ENCODE results near the gene CUL1.
A peak's percentile ranks its signal among the peaks of the same experiment; 100 is the strongest.

The CUL1 gene

GRCh38 chr7:148761499-148762278 is 63.0 kb downstream of the CUL1 start:
- TF ChIP-seq ZBTB7A (IDR thresholded peaks at IDR 0.05; ENCODE audit: low read depth), result no peak
- TF ChIP-seq TCF12 (IDR thresholded peaks at IDR 0.05; ENCODE audit: low read depth), result no peak
- TF ChIP-seq CEBPB (IDR thresholded peaks at IDR 0.05), result no peak
- TF ChIP-seq EP300 (IDR thresholded peaks at IDR 0.05; ENCODE audit: borderline replicate concordance), result no peak
- TF ChIP-seq TEAD4 (IDR thresholded peaks at IDR 0.05), result no peak
- no peak for TF ChIP-seq USF1 (IDR thresholded peaks at IDR 0.05)

- TF ChIP-seq ZBTB7A (IDR thresholded peaks at IDR 0.05; ENCODE audit: low read depth) (no peak), CREB1 (IDR thresholded peaks at IDR 0.05; ENCODE audit: low read depth) (no peak), EGR1 (IDR thresholded peaks at IDR 0.05) (no peak), USF1 (IDR thresholded peaks at IDR 0.05) (no peak), TCF12 (IDR thresholded peaks at IDR 0.05; ENCODE audit: low read depth) (no peak), EP300 (IDR thresholded peaks at IDR 0.05; ENCODE audit: borderline replicate concordance) (no peak), TAF1 (IDR thresholded peaks at IDR 0.05; ENCODE audit: low read depth) (no peak), NFIC (IDR thresholded peaks at IDR 0.05) (no peak), RAD21 (IDR thresholded peaks at IDR 0.05; ENCODE audit: low read depth) (no peak)
- TF ChIP-seq, protein P1, sequence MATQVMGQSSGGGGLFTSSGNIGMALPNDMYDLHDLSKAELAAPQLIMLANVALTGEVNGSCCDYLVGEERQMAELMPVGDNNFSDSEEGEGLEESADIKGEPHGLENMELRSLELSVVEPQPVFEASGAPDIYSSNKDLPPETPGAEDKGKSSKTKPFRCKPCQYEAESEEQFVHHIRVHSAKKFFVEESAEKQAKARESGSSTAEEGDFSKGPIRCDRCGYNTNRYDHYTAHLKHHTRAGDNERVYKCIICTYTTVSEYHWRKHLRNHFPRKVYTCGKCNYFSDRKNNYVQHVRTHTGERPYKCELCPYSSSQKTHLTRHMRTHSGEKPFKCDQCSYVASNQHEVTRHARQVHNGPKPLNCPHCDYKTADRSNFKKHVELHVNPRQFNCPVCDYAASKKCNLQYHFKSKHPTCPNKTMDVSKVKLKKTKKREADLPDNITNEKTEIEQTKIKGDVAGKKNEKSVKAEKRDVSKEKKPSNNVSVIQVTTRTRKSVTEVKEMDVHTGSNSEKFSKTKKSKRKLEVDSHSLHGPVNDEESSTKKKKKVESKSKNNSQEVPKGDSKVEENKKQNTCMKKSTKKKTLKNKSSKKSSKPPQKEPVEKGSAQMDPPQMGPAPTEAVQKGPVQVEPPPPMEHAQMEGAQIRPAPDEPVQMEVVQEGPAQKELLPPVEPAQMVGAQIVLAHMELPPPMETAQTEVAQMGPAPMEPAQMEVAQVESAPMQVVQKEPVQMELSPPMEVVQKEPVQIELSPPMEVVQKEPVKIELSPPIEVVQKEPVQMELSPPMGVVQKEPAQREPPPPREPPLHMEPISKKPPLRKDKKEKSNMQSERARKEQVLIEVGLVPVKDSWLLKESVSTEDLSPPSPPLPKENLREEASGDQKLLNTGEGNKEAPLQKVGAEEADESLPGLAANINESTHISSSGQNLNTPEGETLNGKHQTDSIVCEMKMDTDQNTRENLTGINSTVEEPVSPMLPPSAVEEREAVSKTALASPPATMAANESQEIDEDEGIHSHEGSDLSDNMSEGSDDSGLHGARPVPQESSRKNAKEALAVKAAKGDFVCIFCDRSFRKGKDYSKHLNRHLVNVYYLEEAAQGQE (IDR thresholded peaks at IDR 0.05; ENCODE audit: low read depth), result no peak
Observed at GRCh38 chr7:148763622-148764021, 64.9 kb downstream of the CUL1 start.

- TF ChIP-seq ZBTB7A (IDR thresholded peaks at IDR 0.05; ENCODE audit: low read depth), result no peak
- no peak for TF ChIP-seq CREB1 (IDR thresholded peaks at IDR 0.05; ENCODE audit: low read depth)
- no peak for TF ChIP-seq USF1 (IDR thresholded peaks at IDR 0.05)
- TF ChIP-seq YY1 (IDR thresholded peaks at IDR 0.05; ENCODE audit: low read depth), result no peak
- TF ChIP-seq TCF12 (IDR thresholded peaks at IDR 0.05; ENCODE audit: low read depth), result no peak
- no peak for TF ChIP-seq CEBPB (IDR thresholded peaks at IDR 0.05)
- TF ChIP-seq EP300 (IDR thresholded peaks at IDR 0.05; ENCODE audit: borderline replicate concordance), result no peak
- TF ChIP-seq, protein P2, sequence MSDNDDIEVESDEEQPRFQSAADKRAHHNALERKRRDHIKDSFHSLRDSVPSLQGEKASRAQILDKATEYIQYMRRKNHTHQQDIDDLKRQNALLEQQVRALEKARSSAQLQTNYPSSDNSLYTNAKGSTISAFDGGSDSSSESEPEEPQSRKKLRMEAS (IDR thresholded peaks at IDR 0.05), result no peak
- no peak for TF ChIP-seq TEAD4 (IDR thresholded peaks at IDR 0.05)
- TF ChIP-seq TAF1 (IDR thresholded peaks at IDR 0.05; ENCODE audit: low read depth), result no peak
- TF ChIP-seq RAD21 (IDR thresholded peaks at IDR 0.05; ENCODE audit: low read depth), result no peak
- no peak for TF ChIP-seq NFIC (IDR thresholded peaks at IDR 0.05)
- no peak for TF ChIP-seq EGR1 (IDR thresholded peaks at IDR 0.05)
- no peak for TF ChIP-seq FOXM1 (IDR thresholded peaks at IDR 0.05; ENCODE audit: borderline replicate concordance, low read depth)
- TF ChIP-seq, protein P1 (IDR thresholded peaks at IDR 0.05; ENCODE audit: low read depth), result no peak
Observed at GRCh38 chr7:148770004-148770403, 71.3 kb downstream of the CUL1 start.

- TF ChIP-seq, protein P2 (IDR thresholded peaks at IDR 0.05), result no peak
- TF ChIP-seq ZBTB7A (IDR thresholded peaks at IDR 0.05; ENCODE audit: low read depth), result no peak
- 0 out of 2 replicates have a peak, but pooled peaks have one; percentile 26 for TF ChIP-seq TCF12 (IDR thresholded peaks at IDR 0.05; ENCODE audit: low read depth)
- peak; percentile 41; the same call in 1 of the 2 replicates for TF ChIP-seq EP300 (IDR thresholded peaks at IDR 0.05; ENCODE audit: borderline replicate concordance)
Observed at GRCh38 chr7:148772297-148773089, 73.8 kb downstream of the CUL1 start.

GRCh38 chr7:148773334-148773733 is 74.6 kb downstream of the CUL1 start:
- TF ChIP-seq EP300 (IDR thresholded peaks at IDR 0.05; ENCODE audit: borderline replicate concordance) (no peak), NFIC (IDR thresholded peaks at IDR 0.05) (no peak), RAD21 (IDR thresholded peaks at IDR 0.05; ENCODE audit: low read depth) (no peak), CREB1 (IDR thresholded peaks at IDR 0.05; ENCODE audit: low read depth) (no peak), TCF12 (IDR thresholded peaks at IDR 0.05; ENCODE audit: low read depth) (no peak), EGR1 (IDR thresholded peaks at IDR 0.05) (no peak)
- TF ChIP-seq, protein P1 (IDR thresholded peaks at IDR 0.05; ENCODE audit: low read depth), result no peak
